ENCODE measurements around the gene TNNT1.

- no peak for TF ChIP-seq CTCF (IDR thresholded peaks at IDR 0.05; ENCODE audit: low read depth, low read length)
- TF ChIP-seq, protein P1, sequence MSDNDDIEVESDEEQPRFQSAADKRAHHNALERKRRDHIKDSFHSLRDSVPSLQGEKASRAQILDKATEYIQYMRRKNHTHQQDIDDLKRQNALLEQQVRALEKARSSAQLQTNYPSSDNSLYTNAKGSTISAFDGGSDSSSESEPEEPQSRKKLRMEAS (IDR thresholded peaks at IDR 0.05; ENCODE audit: low read depth, low read length) = no peak
- TF ChIP-seq POLR2A (IDR thresholded peaks at IDR 0.05; ENCODE audit: extremely low read depth, insufficient read length) = no peak
- no peak for TF ChIP-seq MYC (IDR thresholded peaks at IDR 0.05; ENCODE audit: low read depth, low read length)
Measured at GRCh38 chr19:55188625-55189024, 39.6 kb upstream of the TNNT1 start.

Measured in NB4 (cell line).